GM19043 (cell line): ENCODE data around the gene CNTNAP2.

Experiments
- ATAC-seq: cut with Tn5 transposase; IDR thresholded peaks from one replicate; pipeline ENCODE4 v1.9.1; 2021; ENCODE audit warnings: low read depth; ENCODE audit not compliant: unreplicated experiment

The CNTNAP2 gene

DNA sequence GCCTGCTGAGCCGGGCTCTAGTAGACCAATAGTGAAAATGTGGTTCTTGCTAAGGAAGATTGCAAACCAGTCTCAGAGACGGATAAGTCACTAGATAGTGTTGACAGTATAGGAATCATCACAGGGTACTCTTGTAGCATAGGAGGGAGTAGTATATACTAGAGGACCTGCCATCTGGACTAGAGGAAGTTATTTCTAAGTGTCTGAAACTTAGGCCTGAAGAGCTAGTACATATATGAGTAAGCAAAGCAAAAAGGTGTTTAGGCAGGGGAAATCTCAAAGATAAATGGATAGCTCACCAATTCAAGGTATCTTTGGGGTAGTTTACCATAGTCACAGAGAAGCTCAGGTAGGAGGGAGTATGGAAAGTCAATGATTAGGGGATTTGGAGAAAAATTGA is 428.1 kb downstream of the CNTNAP2 start:
- no peak for ATAC-seq

- ATAC-seq, result no peak
Observed at GRCh38 chr7:146548816-146549215, 432.2 kb downstream of the CNTNAP2 start.

DNA sequence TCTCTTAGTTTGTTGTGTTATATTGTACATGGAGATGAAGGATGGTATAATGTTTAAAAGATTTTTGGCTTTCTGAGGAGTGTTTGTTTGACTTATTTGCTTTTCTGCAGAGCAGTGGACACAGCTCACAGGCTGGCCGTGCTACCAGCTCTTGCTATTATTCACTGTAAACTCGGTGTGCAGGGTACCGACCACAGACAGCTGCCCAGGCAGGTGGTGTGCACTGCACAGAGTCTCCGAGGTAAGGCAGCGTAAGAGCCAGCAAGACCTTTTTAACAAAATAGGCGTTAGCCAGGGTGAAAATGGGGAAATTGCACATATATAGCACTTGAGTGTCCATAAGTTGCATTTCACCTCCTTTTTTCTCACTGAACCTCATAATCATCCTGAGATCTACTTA is 438.0 kb downstream of the CNTNAP2 start:
- ATAC-seq, result no peak

GRCh38 chr7:146557971-146558469 is 441.4 kb downstream of the CNTNAP2 start:
- ATAC-seq, result no peak

- ATAC-seq, result no peak
Observed at GRCh38 chr7:146565872-146566271, 449.3 kb downstream of the CNTNAP2 start.

DNA sequence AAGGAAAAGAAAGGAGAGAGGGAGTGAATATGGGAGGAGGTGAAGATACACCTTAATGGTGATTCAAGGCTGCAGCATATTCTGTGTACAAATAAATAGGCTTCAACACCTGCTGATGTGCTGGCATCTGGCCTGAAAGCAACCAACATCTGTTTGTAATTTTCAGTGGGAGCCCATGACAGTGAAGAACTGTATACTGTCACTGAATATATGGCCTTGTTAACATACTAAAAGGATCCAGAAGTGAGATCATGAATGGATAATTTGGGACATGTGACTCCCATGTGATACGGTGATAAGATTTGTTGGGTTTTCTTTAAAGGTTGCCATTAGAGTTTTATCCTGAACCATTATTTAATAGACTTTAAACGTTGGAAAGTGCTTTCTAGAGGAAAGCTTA is 459.3 kb downstream of the CNTNAP2 start:
- no peak for ATAC-seq

- no peak for ATAC-seq
Observed at GRCh38 chr7:146591976-146592375, 475.4 kb downstream of the CNTNAP2 start.

GRCh38 chr7:146606628-146607027 is 490.0 kb downstream of the CNTNAP2 start:
- ATAC-seq, result no peak

- ATAC-seq, result no peak
Observed at GRCh38 chr7:146619641-146620040, 503.0 kb downstream of the CNTNAP2 start.

GRCh38 chr7:146626912-146627311 is 510.3 kb downstream of the CNTNAP2 start:
- no peak for ATAC-seq

- no peak for ATAC-seq
Observed at GRCh38 chr7:146635205-146636032, 518.8 kb downstream of the CNTNAP2 start.

DNA sequence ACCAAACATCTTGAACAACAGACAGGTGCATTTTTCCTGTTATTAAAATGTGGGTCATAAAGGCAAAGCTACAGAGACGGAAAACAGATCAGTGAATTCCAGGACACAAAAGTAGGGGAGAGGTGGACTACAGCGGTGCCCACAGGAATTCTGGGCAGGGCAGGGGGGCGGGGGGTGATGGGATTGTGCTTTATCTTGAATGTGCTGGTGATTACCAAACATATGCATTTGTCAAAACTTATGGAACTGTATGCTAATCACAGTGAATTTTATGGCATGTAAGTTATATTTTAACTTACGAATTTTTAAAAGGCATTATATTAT is 519.4 kb downstream of the CNTNAP2 start:
- ATAC-seq, result no peak

- no peak for ATAC-seq
Observed at GRCh38 chr7:146636581-146636980, 520.0 kb downstream of the CNTNAP2 start.

GRCh38 chr7:146639291-146639690 is 522.7 kb downstream of the CNTNAP2 start:
- no peak for ATAC-seq

GRCh38 chr7:146641491-146641890 is 524.9 kb downstream of the CNTNAP2 start:
- ATAC-seq, result no peak

DNA sequence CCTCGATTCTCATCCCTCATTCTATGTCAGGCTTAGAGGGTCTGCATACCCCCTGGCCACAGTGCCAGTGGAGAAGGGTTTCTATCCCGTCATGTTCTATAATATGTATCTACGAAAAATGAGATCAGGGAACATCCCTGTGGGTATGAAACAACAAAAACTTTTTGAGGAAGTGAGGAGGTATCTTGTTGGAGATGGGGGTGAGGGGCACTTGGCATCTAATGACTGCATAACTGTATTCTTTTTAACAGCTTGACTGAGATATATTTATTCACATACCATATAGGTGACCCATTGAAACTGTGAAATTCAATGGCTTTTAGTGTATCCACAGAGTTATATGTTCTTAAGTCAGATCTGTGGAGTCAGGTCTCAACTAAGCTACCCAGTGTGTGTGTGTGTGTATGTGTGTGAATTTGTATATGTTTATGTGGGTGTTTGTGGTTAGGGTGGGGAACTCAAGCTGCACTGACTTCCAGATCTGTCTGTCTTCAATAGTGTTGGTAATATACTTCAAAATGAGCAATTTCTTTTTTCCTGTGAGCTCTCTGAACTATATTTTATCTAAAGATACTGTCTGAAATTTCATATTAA is 528.9 kb downstream of the CNTNAP2 start:
- no peak for ATAC-seq

- ATAC-seq, result no peak
Observed at GRCh38 chr7:146647445-146647844, 530.8 kb downstream of the CNTNAP2 start.

DNA sequence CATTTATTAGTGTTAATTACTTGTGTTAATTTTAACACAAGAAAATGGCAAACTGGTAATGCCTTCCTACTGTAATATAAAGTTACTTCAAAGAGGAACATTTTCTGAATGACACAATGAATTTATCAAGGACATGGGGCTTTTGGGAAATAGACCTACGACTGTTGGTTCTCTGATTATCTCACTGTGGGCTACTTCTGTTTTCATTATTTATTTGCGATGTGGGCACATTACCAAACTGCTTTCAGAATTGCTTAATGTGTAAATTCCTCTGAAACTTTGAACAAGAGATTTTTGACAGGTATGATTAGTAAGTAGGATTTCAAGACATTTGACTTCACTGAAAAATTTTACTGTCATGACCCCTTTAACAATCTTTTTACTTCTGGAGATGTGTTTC is 535.6 kb downstream of the CNTNAP2 start:
- ATAC-seq, result no peak

- no peak for ATAC-seq
Observed at GRCh38 chr7:146654048-146654447, 537.4 kb downstream of the CNTNAP2 start.

- ATAC-seq, result no peak
Observed at GRCh38 chr7:146655928-146656797, 539.6 kb downstream of the CNTNAP2 start.

DNA sequence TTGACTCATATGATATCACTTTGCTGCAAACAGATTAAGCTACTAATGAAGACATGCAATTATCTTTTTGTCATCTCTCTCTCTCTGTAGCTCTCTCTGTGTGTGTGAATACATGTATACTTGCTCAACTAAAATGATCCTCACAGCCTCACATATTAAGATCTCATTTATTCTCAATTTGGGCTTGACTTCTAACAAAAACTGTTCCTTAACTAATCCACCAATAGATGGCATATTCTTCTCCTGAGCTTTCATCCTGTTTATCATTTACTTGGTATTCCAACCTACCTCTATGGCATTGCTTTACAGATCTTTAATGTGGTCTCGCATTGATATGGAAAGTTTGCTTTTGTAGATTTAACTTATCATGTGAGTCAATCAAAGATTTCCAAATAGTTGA is 540.4 kb downstream of the CNTNAP2 start:
- no peak for ATAC-seq
